Progenitor cell of endocrine pancreas (in vitro differentiated cells): Measurements from ENCODE around the gene CMTM8. TPM values are rescaled to one million over a fixed set of nuclear protein-coding genes. Genes with fewer than 3 reads are reported as not detected.

Source experiments
- DNase-seq: peaks from one replicate; pipeline ENCODE4 v3.0.0; 2021; ENCODE audit warnings: low spot score; ENCODE audit not compliant: unreplicated experiment
- H3K27ac Mint-ChIP-seq: 2 replicates; pipeline ENCODE4 v1.8.0; 2021; ENCODE audit warnings: mild to moderate bottlenecking, moderate library complexity, mixed read lengths
- H3K27me3 Mint-ChIP-seq: 2 replicates; pipeline ENCODE4 v1.8.0; 2021; ENCODE audit warnings: mixed read lengths
- H3K36me3 Mint-ChIP-seq: 2 replicates; pipeline ENCODE4 v1.8.0; 2022; ENCODE audit warnings: mixed read lengths; ENCODE audit not compliant: insufficient read depth
- H3K4me1 Mint-ChIP-seq: 2 replicates; pipeline ENCODE4 v1.8.0; 2021; ENCODE audit warnings: low read depth, mixed read lengths
- H3K4me3 Mint-ChIP-seq: 2 replicates; pipeline ENCODE4 v1.8.0; 2021; ENCODE audit warnings: low read depth, mild to moderate bottlenecking, moderate library complexity, mixed read lengths
- H3K9me3 Mint-ChIP-seq: 2 replicates; pipeline ENCODE4 v1.8.0; 2021; ENCODE audit warnings: low read depth, mixed read lengths
- CTCF ChIP-seq: fragments of 200-600 bp; sonication (generic); IDR thresholded peaks from one replicate; pipeline ENCODE4 v1.5.0; 2021; ENCODE audit warnings: antibody characterized with exemption, mild to moderate bottlenecking; ENCODE audit not compliant: unreplicated experiment
- total RNA-seq: library from RNA; stranded (reverse); gene quantifications from 2 replicates; pipeline ENCODE4 v1.2.1, GENCODE V29; 2021

CMTM8 gene
- total RNA-seq, 1 donor from 2014 or later, result 39.1 TPM

- Mint-ChIP-seq H3K4me3 (no peak overlapping the region), H3K36me3 (peaks cover 3% of the 10 kb centered on the region), H3K4me1 (peaks cover 17% of the 10 kb centered on the region), H3K27ac (no peak overlapping the region), H3K27me3 (no peaks in the 10 kb centered on the region), H3K9me3 (no peaks in the 10 kb centered on the region)
- TF ChIP-seq CTCF, result no peak
- DNase-seq, result no peak
Measured at GRCh38 chr3:32412887-32413286, 174.4 kb downstream of the CMTM8 start.

GRCh38 chr3:32413845-32414521, 175.5 kb downstream of the CMTM8 start:
- Mint-ChIP-seq H3K4me3 (no peak overlapping the region), H3K9me3 (peaks cover 8% of the 10 kb centered on the region), H3K27me3 (no peaks in the 10 kb centered on the region), H3K36me3 (peaks cover 10% of the 10 kb centered on the region), H3K27ac (no peak overlapping the region), H3K4me1 (peaks cover 17% of the 10 kb centered on the region)
- no peak for TF ChIP-seq CTCF
- DNase-seq, result no peak

- Mint-ChIP-seq H3K4me1 (peaks cover 18% of the 10 kb centered on the region), H3K27me3 (no peaks in the 10 kb centered on the region), H3K4me3 (no peak overlapping the region), H3K9me3 (peaks cover 15% of the 10 kb centered on the region), H3K27ac (no peak overlapping the region), H3K36me3 (peaks cover 13% of the 10 kb centered on the region)
- no peak for TF ChIP-seq CTCF
- no peak for DNase-seq
Measured at GRCh38 chr3:32414522-32415202, 176.2 kb downstream of the CMTM8 start.

DNA sequence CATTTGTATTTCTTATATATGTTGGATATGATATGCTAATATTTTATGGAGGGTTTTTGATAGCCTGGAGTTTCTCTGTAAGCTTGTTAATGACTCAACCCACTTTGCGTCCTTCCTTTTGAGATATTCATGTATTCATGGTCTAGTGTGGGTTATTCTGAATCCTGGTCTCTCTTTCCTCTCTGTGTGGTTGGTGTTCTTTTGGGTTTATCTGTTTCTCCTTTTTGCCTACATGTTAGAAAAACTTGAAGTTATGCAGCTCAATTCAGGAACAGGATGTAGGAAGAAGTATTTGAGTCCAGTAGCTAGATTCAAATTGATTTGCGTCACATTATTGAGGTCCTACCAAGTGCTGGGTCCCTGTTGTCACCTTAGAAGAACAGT, 181.3 kb downstream of the CMTM8 start:
- DNase-seq, result no peak
- H3K36me3 Mint-ChIP-seq, result peaks cover 17% of the 10 kb centered on the region
- TF ChIP-seq CTCF, result no peak
- H3K4me3 Mint-ChIP-seq, result no peak overlapping the region
- peak overlapping the region; percentile 99 for H3K27ac Mint-ChIP-seq
- H3K4me1 Mint-ChIP-seq, result peaks cover 36% of the 10 kb centered on the region
- H3K9me3 Mint-ChIP-seq, result peaks cover 18% of the 10 kb centered on the region
- H3K27me3 Mint-ChIP-seq, result no peaks in the 10 kb centered on the region

Other genes starting within 250 kb of the CMTM8 start
- 13.0 and 13.8 TPM in 2 replicates for gene GPD1L, start 132.1 kb upstream of the CMTM8 start, total RNA-seq
- 24.6 and 29.6 TPM in 2 replicates for gene CMTM7, start 153.2 kb downstream of the CMTM8 start, total RNA-seq